Lower lobe of right lung (tissue), 2 donors: Measurements from ENCODE around the gene MFNG. TPM values are rescaled to one million over a fixed set of nuclear protein-coding genes. Genes with fewer than 3 reads are reported as not detected.

ENCODE experiments used
- ATAC-seq, 2 donors: fragments of 200-7000 bp; cut with Tn5 transposase; one replicate each; pipeline ENCODE4 v1.9.1; 2020 to 2022; ENCODE audit warnings: mild to moderate bottlenecking in 2 of 2, moderate library complexity in 2 of 2
- DNase-seq: peaks from one replicate; pipeline ENCODE4 v3.0.0-alpha.2; 2020
- H3K27ac ChIP-seq: fragments of 200-600 bp; one replicate; pipeline ENCODE4 v1.8.0; 2022
- H3K27me3 ChIP-seq: fragments of 200-600 bp; one replicate; pipeline ENCODE4 v1.8.0; 2022; ENCODE audit warnings: low read depth
- H3K36me3 ChIP-seq: fragments of 200-600 bp; one replicate; pipeline ENCODE4 v1.8.0; 2022; ENCODE audit warnings: mild to moderate bottlenecking
- H3K4me1 ChIP-seq: fragments of 200-600 bp; one replicate; pipeline ENCODE4 v1.8.0; 2022
- H3K4me3 ChIP-seq: fragments of 200-600 bp; one replicate; pipeline ENCODE4 v1.8.0; 2022; ENCODE audit warnings: mild to moderate bottlenecking
- H3K9me3 ChIP-seq: fragments of 200-600 bp; one replicate; pipeline ENCODE4 v1.8.0; 2022
- intact Hi-C: fragments of 100-400 bp; cut with DNase I; formaldehyde crosslinking; loops from one replicate; pipeline ENCODE4 v1.11.0; 2022
- total RNA-seq: library from RNA; stranded (reverse); fragmentation: NEBNext Ultra II Directional; extraction: Animal tissue kit (Norgen Biotek cat#: 25700); gene quantifications from one replicate; pipeline ENCODE4 v1.2.1, GENCODE V29; 2021
- TF ChIP-seq, protein P1 (sequence below): fragments of 200-600 bp; IDR thresholded peaks from one replicate; pipeline ENCODE4 v1.8.0; 2022; ENCODE audit warnings: antibody characterized with exemption, mild to moderate bottlenecking
- donor health status: DM: no; HTN: yes; CAD: no; lungs with severe emphysema.

MFNG gene
- total RNA-seq, 1 donor from 2014 or later: 71.0 TPM

DNA sequence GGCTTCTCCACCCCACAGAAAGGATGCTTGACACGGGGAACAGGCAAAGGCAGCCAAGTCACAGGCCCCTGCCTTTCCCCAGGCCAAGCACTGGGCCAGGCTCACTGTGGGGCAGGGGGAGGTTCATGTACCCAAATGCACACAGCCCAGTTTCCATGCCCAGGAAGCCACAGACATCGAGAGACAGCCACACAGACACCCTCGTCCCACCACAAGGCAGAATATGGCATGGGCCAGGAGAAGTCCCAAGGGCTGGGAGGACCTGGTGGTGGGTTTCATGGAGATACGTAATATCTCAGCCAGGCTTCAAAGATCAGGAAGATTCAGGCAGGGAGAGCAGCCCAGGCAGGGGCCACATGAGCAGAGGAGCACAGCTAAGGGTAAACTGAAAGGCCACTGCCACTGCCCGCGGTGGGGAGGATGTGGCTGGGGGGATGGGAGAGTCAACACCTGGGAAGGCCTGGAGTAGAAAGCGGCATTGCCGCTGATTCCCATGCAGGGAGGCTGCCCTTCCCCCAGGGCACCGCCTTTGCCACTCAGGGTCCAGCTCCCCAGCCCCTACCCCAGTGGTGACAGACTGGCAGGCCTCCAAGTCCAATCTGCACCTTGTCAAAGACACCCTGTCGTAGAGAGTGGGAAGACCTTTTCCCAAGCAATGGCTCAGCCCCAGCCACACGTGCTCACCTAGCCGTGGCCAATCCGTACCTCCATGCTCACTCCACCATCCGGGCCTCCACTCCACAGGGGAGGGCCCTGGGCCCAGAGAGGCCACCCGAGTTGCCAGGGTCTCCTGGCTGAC is 2.4 kb upstream of the MFNG start:
- DNase-seq (no peak), ATAC-seq (no peak)
- intact Hi-C loops: no loop called here
- Histone ChIP-seq H3K4me3 (no peak overlapping the region), H3K9me3 (no peaks in the 10 kb centered on the region), H3K27me3 (no peaks in the 10 kb centered on the region), H3K27ac (no peak overlapping the region), H3K4me1 (peaks cover 25% of the 10 kb centered on the region), H3K36me3 (no peaks in the 10 kb centered on the region)
- TF ChIP-seq, protein P1, sequence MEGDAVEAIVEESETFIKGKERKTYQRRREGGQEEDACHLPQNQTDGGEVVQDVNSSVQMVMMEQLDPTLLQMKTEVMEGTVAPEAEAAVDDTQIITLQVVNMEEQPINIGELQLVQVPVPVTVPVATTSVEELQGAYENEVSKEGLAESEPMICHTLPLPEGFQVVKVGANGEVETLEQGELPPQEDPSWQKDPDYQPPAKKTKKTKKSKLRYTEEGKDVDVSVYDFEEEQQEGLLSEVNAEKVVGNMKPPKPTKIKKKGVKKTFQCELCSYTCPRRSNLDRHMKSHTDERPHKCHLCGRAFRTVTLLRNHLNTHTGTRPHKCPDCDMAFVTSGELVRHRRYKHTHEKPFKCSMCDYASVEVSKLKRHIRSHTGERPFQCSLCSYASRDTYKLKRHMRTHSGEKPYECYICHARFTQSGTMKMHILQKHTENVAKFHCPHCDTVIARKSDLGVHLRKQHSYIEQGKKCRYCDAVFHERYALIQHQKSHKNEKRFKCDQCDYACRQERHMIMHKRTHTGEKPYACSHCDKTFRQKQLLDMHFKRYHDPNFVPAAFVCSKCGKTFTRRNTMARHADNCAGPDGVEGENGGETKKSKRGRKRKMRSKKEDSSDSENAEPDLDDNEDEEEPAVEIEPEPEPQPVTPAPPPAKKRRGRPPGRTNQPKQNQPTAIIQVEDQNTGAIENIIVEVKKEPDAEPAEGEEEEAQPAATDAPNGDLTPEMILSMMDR: no peak

DNA sequence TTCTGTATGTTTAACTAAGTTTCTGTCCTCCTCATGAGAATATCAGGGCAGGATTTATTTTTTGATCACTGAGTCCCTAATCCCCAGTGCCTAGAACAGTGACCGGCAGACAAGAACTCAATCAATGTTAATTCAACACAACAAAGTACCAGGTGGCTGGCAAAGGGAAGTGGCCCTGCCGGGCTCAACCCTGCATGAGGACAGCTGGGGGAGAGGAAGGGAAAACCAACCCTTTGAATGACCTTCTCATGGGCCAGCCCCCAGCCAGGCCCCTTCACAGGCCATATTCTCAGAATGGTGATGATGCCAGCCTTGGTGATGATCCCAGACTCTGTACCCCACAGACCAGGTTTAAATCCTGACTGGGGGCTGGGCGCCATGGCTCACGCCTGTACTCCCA is 1.4 kb upstream of the MFNG start:
- Histone ChIP-seq H3K4me1 (peaks cover 31% of the 10 kb centered on the region), H3K9me3 (no peaks in the 10 kb centered on the region), H3K27ac (no peak overlapping the region), H3K36me3 (no peaks in the 10 kb centered on the region), H3K27me3 (no peaks in the 10 kb centered on the region), H3K4me3 (no peak overlapping the region)
- no peak for DNase-seq
- ATAC-seq: no peak
- TF ChIP-seq, protein P1: no peak
- intact Hi-C loops: no loop called here

DNA sequence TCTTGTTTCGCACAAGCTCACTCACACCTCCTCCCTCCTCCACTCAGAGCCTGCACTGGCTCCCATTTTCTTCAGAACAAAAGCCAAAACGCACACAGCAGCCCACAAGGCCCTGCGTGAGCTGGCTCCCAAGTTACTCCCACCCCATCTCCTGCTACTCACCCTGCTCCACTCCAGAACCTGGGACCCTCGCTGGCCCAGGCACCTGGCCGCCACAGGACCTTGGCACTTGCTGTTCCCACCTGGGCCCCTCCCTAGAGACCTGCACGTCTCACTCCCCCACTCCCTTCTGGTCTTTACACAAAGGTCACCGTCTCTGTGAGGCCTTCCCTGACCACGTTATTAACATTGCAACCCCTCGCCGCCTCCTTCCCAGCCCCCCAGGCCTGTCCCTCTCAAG is 945 bp upstream of the MFNG start:
- Histone ChIP-seq H3K4me1 (peaks cover 33% of the 10 kb centered on the region), H3K27ac (peak overlapping the region; percentile 90), H3K4me3 (no peak overlapping the region), H3K27me3 (no peaks in the 10 kb centered on the region), H3K36me3 (no peaks in the 10 kb centered on the region), H3K9me3 (no peaks in the 10 kb centered on the region)
- no peak for DNase-seq
- TF ChIP-seq, protein P1: no peak
- intact Hi-C loops: no loop called here
- no peak for ATAC-seq

DNA sequence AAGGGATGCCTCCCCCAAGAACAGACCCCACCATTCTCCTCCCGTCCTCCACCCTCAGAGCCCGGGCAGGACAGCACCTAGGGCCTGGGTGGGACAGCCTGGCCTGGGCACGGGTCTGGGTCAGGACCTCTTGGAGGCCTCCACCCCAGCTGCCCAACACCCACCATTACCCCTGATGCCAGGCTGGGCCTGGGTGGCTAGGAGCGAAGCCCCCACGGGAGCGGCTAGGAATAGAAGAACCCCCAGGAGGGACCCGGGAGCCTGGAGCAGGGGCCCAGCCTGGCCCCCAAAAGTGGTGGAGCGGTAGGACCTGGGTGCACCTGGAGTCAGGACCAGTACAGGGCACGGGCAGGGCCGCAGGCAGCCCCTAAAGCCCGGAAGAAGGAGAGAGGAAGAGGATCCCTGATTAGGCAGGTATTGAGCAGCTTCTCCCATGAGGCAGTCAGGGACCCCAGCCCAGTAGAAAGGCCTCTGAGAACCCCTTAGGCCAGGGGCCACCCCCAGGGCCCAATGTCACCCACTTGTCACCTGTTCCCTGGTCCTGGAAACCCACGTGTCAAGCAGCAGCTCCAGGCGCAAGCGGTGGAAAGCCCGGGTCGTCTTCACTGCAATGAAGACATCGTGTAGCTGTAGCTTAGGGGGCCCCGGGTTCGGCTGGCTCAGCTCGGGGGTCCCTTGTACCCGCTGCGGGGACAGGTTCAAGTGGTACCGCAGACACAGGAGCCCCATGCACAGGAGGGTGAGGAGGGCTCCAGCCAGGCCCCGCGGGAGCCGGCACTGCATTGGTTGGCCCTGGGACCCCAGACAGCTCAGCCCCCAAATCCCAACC is 575 bp downstream of the MFNG start:
- intact Hi-C loops: no loop called here
- H3K4me1 ChIP-seq: peaks cover 41% of the 10 kb centered on the region
- DNase-seq: no peak

More for the DNA sequence above, 575 bp downstream of the MFNG start:
- Histone ChIP-seq H3K4me3 (peak overlapping the region; percentile 72), H3K27ac (peak overlapping the region; percentile 90), H3K36me3 (no peaks in the 10 kb centered on the region), H3K9me3 (no peaks in the 10 kb centered on the region), H3K27me3 (no peaks in the 10 kb centered on the region)
- TF ChIP-seq, protein P1: no peak
- peak; percentile 0 to 2 for ATAC-seq
